ENCODE results near the gene HACE1.

HACE1 gene

DNA sequence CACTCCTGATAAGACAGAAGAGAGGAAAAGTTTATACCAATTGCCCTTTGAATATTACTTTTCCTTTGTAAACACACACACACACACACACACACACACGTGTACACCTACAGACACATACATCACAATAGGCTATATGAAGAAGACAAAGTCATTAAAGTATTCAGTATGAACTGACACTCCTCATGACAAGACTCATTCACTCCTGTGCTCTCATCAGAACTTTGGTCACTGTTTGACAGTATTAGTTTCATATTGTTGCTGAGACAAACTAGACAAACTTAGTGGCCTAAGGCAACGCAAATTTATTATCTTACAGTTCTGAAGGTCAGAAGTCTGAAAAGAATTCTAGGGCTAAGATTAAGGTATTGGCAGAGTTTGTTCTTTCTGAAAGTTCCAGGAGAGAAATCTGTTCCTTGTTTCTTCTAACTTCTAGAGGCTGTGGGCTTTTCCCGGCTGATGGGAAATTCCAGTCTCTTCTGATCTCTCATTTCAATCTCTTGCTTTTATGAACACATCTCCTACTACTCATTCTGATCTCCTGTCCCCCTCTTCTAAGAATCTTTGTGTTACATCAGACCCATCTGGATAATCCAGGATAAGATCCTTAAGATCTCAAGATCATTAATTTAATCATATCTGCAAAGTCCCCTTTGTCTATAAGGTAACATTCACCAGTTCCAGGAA lies 171.3 kb downstream of the HACE1 start:
- H3K4me2 ChIP-seq (ENCODE audit: low read length): no peak overlapping the region
- TF ChIP-seq EZH2phosphoT487 (IDR thresholded peaks at IDR 0.05; ENCODE audit: borderline replicate concordance, low read length): no peak
- TF ChIP-seq, protein P1, sequence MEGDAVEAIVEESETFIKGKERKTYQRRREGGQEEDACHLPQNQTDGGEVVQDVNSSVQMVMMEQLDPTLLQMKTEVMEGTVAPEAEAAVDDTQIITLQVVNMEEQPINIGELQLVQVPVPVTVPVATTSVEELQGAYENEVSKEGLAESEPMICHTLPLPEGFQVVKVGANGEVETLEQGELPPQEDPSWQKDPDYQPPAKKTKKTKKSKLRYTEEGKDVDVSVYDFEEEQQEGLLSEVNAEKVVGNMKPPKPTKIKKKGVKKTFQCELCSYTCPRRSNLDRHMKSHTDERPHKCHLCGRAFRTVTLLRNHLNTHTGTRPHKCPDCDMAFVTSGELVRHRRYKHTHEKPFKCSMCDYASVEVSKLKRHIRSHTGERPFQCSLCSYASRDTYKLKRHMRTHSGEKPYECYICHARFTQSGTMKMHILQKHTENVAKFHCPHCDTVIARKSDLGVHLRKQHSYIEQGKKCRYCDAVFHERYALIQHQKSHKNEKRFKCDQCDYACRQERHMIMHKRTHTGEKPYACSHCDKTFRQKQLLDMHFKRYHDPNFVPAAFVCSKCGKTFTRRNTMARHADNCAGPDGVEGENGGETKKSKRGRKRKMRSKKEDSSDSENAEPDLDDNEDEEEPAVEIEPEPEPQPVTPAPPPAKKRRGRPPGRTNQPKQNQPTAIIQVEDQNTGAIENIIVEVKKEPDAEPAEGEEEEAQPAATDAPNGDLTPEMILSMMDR (IDR thresholded peaks at IDR 0.05; ENCODE audit: low read depth, low read length, poor library complexity, severe bottlenecking): no peak
- no peaks in the 10 kb centered on the region for H3K79me2 ChIP-seq (ENCODE audit: control insufficient read depth, low read length)
- no peaks in the 10 kb centered on the region for H4K20me1 ChIP-seq (ENCODE audit: control insufficient read depth, insufficient read depth, low read depth, low read length)
- no peaks in the 10 kb centered on the region for H3K9me2 ChIP-seq (replicated peaks; ENCODE audit: control insufficient read depth, low read length)
- no peak overlapping the region for H3K4me3 ChIP-seq (ENCODE audit: low read length)
- H3K4me1 ChIP-seq (ENCODE audit: control insufficient read depth, low read length): peaks cover 17% of the 10 kb centered on the region
- H3K27ac ChIP-seq (ENCODE audit: low read depth, low read length): no peak overlapping the region
- no peaks in the 10 kb centered on the region for H3K36me3 ChIP-seq (ENCODE audit: control insufficient read depth, low read length)
- H3F3A ChIP-seq (ENCODE audit: control insufficient read depth, insufficient read depth): no peaks in the 10 kb centered on the region
- no peaks in the 10 kb centered on the region for H3K9me3 ChIP-seq (ENCODE audit: control insufficient read depth, insufficient read depth, low read length)
- no peaks in the 10 kb centered on the region for H3K27me3 ChIP-seq (ENCODE audit: control insufficient read depth, low read length)

DNA sequence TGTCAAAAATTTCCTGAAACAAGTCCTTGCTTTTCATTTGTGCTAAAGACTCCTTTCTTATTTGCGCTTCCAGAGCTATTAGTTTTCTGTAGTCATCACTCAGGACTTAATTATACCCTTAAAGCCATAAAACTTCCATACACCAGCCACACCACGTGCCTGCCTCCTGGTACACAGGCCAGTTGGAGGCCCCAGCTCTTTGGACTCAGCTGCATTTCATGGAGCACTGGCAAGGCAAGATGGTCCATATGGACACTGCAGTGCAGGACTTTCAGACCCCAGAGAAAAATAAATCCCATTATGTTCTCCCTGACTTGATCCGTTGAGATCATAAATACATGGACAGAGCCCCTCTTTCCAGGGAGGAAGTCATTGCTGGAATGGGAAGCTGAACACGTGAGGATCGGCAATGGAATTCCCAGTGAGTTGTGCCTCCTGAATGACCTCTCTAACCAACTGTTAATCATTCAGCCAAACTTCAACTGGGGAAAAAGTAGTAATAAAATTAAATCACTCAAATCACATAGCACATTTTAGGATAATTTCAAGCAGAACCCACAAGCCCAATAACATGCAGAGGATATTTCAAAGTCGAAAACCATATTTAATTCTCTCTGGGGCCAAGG lies 173.1 kb downstream of the HACE1 start:
- H3K4me1 ChIP-seq (ENCODE audit: control insufficient read depth, low read length): peaks cover 24% of the 10 kb centered on the region
- H3K27me3 ChIP-seq (ENCODE audit: control insufficient read depth, low read length): no peaks in the 10 kb centered on the region
- H3F3A ChIP-seq (ENCODE audit: control insufficient read depth, insufficient read depth): no peaks in the 10 kb centered on the region
- no peaks in the 10 kb centered on the region for H4K20me1 ChIP-seq (ENCODE audit: control insufficient read depth, insufficient read depth, low read depth, low read length)
- no peaks in the 10 kb centered on the region for H3K79me2 ChIP-seq (ENCODE audit: control insufficient read depth, low read length)
- H3K27ac ChIP-seq (ENCODE audit: low read depth, low read length): no peak overlapping the region
- no peak overlapping the region for H3K4me2 ChIP-seq (ENCODE audit: low read length)
- no peaks in the 10 kb centered on the region for H3K9me2 ChIP-seq (replicated peaks; ENCODE audit: control insufficient read depth, low read length)
- H3K36me3 ChIP-seq (ENCODE audit: control insufficient read depth, low read length): no peaks in the 10 kb centered on the region
- no peaks in the 10 kb centered on the region for H3K9me3 ChIP-seq (ENCODE audit: control insufficient read depth, insufficient read depth, low read length)
- no peak overlapping the region for H3K4me3 ChIP-seq (ENCODE audit: low read length)
- no peak for TF ChIP-seq EZH2phosphoT487 (IDR thresholded peaks at IDR 0.05; ENCODE audit: borderline replicate concordance, low read length)
- TF ChIP-seq, protein P1 (IDR thresholded peaks at IDR 0.05; ENCODE audit: low read depth, low read length, poor library complexity, severe bottlenecking): no peak

DNA sequence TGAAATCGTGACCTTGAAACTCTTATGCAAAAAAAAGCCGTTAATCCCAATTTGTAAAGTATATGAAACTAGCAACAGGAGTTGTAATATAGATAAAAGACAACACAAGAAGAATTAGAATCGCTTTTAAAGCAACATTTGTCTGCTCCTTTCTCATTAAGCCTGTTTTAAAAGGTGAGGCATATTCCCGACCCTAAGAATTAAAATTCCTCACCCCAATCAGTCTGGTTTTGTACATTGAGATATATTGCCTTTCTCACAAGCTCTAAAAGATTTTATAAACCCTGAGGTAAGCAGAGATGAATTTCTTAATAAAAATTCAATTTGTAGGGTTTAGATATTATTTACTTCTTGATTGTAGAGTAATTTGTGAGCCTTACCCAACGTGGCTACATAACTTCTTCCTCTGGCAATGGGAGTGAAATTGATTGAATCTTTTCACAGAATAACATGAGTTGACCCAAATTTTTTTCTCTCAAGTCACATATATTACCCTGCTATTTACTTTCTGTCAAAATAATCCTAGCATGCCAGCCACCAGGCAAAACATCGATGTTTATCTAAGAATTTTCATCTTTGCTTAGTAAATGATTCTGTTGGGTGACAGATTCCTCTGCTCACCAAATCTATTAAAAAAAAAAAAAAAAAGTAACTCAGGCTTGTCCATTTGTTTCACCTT lies 173.7 kb downstream of the HACE1 start:
- no peaks in the 10 kb centered on the region for H3K9me2 ChIP-seq (replicated peaks; ENCODE audit: control insufficient read depth, low read length)
- no peaks in the 10 kb centered on the region for H3K9me3 ChIP-seq (ENCODE audit: control insufficient read depth, insufficient read depth, low read length)
- H3F3A ChIP-seq (ENCODE audit: control insufficient read depth, insufficient read depth): no peaks in the 10 kb centered on the region
- H3K79me2 ChIP-seq (ENCODE audit: control insufficient read depth, low read length): no peaks in the 10 kb centered on the region
- no peaks in the 10 kb centered on the region for H3K27me3 ChIP-seq (ENCODE audit: control insufficient read depth, low read length)
- TF ChIP-seq, protein P1 (IDR thresholded peaks at IDR 0.05; ENCODE audit: low read depth, low read length, poor library complexity, severe bottlenecking): no peak
- TF ChIP-seq EZH2phosphoT487 (IDR thresholded peaks at IDR 0.05; ENCODE audit: borderline replicate concordance, low read length): no peak
- no peak overlapping the region for H3K4me2 ChIP-seq (ENCODE audit: low read length)
- no peaks in the 10 kb centered on the region for H3K36me3 ChIP-seq (ENCODE audit: control insufficient read depth, low read length)
- H3K27ac ChIP-seq (ENCODE audit: low read depth, low read length): no peak overlapping the region
- H3K4me1 ChIP-seq (ENCODE audit: control insufficient read depth, low read length): peaks cover 24% of the 10 kb centered on the region
- no peak overlapping the region for H3K4me3 ChIP-seq (ENCODE audit: low read length)
- no peaks in the 10 kb centered on the region for H4K20me1 ChIP-seq (ENCODE audit: control insufficient read depth, insufficient read depth, low read depth, low read length)
